SK-MEL-5 (cell line): ENCODE measurements around the gene FHDC1. TPM values are rescaled to one million over a fixed set of nuclear protein-coding genes. Genes with fewer than 3 reads are reported as not detected.
A peak's percentile ranks its signal among the peaks of the same experiment; 100 is the strongest.

ENCODE experiments used
- DNase-seq: peaks from one replicate; pipeline ENCODE4 v3.0.0-alpha.2; 2016; ENCODE audit warnings: low read depth, low spot score
- in situ Hi-C: cut with HindIII; loops from 2 replicates; pipeline ENCODE4 v1.10.0; 2016; ENCODE audit warnings: low sequenced_read_pairs, high pct_unique_total_duplicates, low pct_unique_long_range_greater_than_20kb
- total RNA-seq: library from RNA; depleted of rRNA; stranded (reverse); fragments of >200 nt; shearing (Covaris generic); gene quantifications from 2 replicates; pipeline ENCODE4 v1.2.3, GENCODE V29; 2014

FHDC1 gene
- total RNA-seq, 1 experiment from 2014 or later: 0.53 TPM

GRCh38 chr4:152925851-152926250, 10.3 kb upstream of the FHDC1 start:
- no peak for DNase-seq
- in situ Hi-C loops: no loop called here

DNA sequence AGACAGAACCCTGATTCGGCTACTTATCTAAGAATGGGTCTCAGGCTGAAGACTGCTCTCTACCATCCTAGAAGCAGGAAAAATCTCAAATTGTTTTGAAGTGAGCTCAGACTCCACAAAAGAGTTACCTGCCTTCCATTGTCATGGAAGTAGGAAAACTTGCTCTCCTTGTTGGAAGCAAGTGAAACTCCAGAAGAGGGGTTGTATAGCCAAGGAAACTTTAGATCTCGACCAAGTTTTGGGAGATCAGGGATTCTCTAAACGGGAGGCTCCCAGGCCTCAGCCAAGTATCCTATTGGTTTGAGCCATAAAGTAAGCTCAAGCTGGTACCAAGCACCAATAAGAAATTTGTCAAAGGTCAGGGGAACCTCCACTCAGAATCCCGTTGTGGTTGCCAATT, 9.2 kb upstream of the FHDC1 start:
- in situ Hi-C loops: no loop called here
- no peak for DNase-seq

GRCh38 chr4:152927737-152928136, 8.4 kb upstream of the FHDC1 start:
- in situ Hi-C loops: no loop called here
- DNase-seq: no peak

GRCh38 chr4:152928286-152928685, 7.8 kb upstream of the FHDC1 start:
- in situ Hi-C loops: no loop called here
- no peak for DNase-seq

- in situ Hi-C loops: no loop called here
- DNase-seq: no peak
Observed at GRCh38 chr4:152929888-152930287, 6.2 kb upstream of the FHDC1 start.

DNA sequence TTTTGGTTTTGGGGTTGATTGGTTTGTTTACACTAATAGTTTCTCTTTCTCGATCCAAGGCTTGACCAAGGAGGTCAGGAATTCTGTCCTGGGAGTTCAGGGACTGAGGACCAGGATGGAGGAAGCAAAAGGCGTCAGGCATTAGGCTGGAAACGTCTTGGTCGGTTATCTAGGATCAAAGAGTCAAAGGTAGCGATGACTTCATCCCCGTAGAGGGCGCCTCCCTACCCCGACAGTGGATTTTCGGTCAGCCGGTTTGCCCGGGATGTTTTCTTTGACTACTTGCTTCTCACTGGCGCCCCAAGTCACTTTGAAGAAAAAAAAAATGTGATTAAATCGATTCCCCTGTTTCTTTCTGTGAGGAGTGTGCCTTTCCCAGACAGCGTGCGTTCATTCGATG, 980 bp upstream of the FHDC1 start:
- in situ Hi-C loops: no loop called here

DNA sequence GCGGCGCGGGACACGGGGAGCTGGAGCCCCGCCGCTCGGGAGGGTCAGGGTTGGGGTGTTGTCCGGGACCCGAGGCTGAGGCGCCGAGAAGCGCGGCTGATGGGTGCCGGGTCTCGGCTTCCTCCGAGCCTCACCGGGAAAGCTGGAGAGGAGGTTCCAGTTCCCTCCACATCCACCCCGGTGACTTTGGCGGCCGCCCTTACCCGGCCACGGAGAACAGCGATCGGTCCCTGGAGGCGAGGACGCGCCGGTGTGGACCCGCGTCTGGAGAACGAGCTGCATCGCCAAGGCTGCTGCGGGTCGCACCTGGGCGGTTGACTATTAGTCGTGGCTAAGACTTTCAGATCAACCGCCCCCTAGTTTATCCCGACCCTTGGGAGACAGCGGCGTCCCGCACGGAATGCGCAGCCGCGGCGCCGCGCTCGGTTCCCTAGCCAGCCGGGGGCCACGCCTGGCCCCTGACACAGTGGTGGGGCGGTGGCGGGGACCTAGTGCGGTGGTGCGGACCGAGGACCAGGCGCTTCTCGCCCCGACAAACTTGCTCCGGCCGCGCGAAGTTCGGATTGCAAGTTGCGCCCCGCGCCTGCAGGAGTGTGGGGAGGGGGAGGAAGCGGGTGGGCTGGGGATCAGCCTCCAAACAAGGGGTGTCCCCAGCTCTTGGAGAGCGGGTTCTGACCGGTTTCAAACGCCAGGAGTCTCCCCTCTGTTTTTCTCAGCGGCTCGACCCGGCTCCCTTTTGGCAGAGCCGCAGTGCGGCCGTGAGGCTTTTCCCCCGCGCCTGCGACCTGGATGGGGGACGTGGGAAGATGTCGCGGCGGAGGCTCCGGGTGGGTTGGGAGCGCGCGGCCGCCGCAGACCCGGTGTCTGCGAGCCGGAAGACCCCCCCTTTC, 568 bp downstream of the FHDC1 start:
- in situ Hi-C loops: no loop called here

More for the DNA sequence above, 980 bp upstream of the FHDC1 start:
- no peak for DNase-seq

GRCh38 chr4:152937336-152938236, 1.5 kb downstream of the FHDC1 start:
- DNase-seq: peak; percentile 29
- in situ Hi-C loops: no loop called here

More for the DNA sequence above, 568 bp downstream of the FHDC1 start:
- DNase-seq: no peak

DNA sequence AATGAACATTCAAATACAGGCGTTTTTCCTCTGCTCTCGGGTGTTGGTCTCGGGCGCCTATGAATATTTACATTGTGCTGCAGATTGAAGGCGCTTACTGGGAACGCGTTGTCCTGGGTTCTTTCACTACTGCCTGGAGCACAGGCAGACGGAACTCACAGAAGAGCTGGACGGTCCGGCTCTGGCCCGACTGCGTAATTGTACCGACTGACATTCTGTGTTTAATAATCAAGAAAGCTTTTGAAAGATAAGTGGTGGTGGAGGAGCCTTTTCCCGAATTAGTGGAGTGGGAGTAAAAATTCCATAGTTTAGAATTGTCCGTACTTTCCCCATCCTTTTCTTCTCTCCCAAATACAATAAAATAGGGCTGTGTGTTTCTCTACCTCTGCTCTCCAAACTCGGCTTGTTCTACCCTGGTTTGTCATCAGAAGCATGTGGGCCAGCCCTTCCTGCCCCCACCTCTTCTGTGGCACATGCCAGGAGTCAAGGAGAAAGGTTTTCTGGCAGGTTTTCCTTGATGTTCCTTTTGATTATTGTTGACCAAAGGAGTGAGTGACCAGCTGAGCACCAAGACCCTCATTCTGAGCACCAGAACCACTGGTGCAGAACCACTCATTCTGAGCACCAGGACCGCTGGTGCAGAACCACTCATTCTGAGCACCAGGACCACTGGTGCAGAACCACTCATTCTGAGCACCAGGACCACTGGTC, 2.3 kb downstream of the FHDC1 start:
- no peak for DNase-seq
- in situ Hi-C loops: no loop called here

DNA sequence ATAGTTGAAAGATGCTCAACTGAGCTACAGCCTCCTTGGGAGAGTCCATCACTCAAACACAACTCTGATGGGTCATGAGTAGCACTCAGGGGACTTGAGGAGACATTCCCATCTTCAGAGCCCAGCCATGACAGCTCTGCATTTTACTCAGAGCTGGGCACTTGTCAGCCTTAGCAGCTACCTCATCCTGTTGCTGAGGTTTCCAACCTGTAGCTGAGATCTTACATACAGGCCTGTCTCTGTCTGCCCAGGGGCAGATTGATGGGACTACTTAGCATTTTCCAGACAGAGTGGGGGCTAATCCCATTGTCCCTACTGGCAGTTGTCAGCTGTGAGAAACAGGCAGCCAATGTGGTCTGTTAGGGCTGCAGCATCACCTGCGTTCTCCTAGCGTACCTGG, 3.5 kb downstream of the FHDC1 start:
- in situ Hi-C loops: no loop called here

GRCh38 chr4:152940461-152940860, 4.3 kb downstream of the FHDC1 start:
- in situ Hi-C loops: no loop called here
- DNase-seq: no peak

More for the DNA sequence above, 3.5 kb downstream of the FHDC1 start:
- no peak for DNase-seq

GRCh38 chr4:152941411-152941810, 5.3 kb downstream of the FHDC1 start:
- in situ Hi-C loops: no loop called here
- DNase-seq: no peak

GRCh38 chr4:152942346-152942745, 6.2 kb downstream of the FHDC1 start:
- in situ Hi-C loops: no loop called here
- no peak for DNase-seq

- no peak for DNase-seq
- in situ Hi-C loops: no loop called here
Observed at GRCh38 chr4:152943672-152944071, 7.5 kb downstream of the FHDC1 start.

DNA sequence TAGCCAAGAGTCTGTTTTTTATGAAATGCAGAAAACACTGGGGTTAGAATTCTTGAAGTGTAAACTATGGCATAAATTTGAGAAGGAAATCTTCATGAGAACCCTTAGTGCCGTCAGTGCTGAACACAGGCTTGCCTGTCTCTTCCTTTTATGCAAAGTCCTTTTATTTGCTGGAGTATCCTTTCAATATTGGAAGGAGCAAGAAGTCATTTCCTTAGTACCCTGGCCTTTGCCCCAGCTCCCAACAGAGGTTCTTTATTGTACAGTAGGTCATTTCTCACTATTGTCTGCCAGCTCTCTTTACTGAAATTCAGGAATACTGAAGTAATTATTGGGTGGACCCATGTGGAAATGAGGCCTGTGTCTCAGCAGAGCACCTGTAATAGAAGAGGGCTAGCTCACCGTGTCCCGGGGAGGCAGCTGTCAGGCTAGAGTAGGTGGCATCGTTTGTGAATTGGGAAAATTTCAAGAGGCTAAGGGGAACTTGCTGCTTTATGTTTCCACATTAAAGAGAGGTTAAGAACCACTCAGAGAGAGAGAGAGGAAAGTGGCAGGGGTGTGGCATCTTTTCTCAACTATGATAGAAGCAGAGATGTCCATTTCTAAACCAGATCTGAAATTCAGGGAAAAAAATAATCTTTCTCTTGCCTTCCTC, 8.7 kb downstream of the FHDC1 start:
- no peak for DNase-seq
- in situ Hi-C loops: no loop called here

GRCh38 chr4:152945639-152946038, 9.5 kb downstream of the FHDC1 start:
- DNase-seq: no peak
- in situ Hi-C loops: no loop called here

GRCh38 chr4:152946446-152946845, 10.3 kb downstream of the FHDC1 start:
- in situ Hi-C loops: no loop called here
- DNase-seq: no peak
